Liver (tissue), 9 donors: ENCODE data around the gene TRAPPC5. TPM values are rescaled to one million over a fixed set of nuclear protein-coding genes. Genes with fewer than 3 reads are reported as not detected.

Source experiments
- DNase-seq: peaks from one replicate; pipeline ENCODE4 v3.0.0-alpha.2; 2017; ENCODE audit warnings: low spot score
- H3K27ac ChIP-seq, 2 donors: one replicate each; pipeline ENCODE4 v1.7.0; 2013; ENCODE audit warnings: inconsistent platforms in 2 of 2, low read length in 2 of 2, control low read depth in 1 of 2, low read depth in 1 of 2, mild to moderate bottlenecking in 1 of 2
- H3K27me3 ChIP-seq, 4 donors: one replicate each; pipeline versions ENCODE4 v1.6.1 to v1.7.0; 2013; ENCODE audit warnings: low read length in 3 of 4, inconsistent platforms in 1 of 4, mild to moderate bottlenecking in 1 of 4, moderate library complexity in 1 of 4; ENCODE audit not compliant: control insufficient read depth in 4 of 4, insufficient read depth in 4 of 4
- H3K36me3 ChIP-seq, 4 donors: one replicate each; pipeline versions ENCODE4 v1.6.1 to v1.7.0; 2013; ENCODE audit warnings: low read length in 3 of 4, mild to moderate bottlenecking in 3 of 4, low read depth in 1 of 4, moderate library complexity in 1 of 4; ENCODE audit not compliant: control insufficient read depth in 4 of 4, insufficient read depth in 3 of 4
- H3K4me1 ChIP-seq, 4 donors: one replicate each; pipeline versions ENCODE4 v1.6.1 to v1.7.0; 2013; ENCODE audit warnings: low read length in 3 of 4, mild to moderate bottlenecking in 3 of 4, moderate library complexity in 1 of 4; ENCODE audit not compliant: control insufficient read depth in 4 of 4, insufficient read depth in 4 of 4
- H3K4me3 ChIP-seq, 3 donors: one replicate each; pipeline versions ENCODE4 v1.6.1 to v1.7.0; 2013; ENCODE audit warnings: low read length in 3 of 3, control low read depth in 1 of 3, low read depth in 1 of 3, mild to moderate bottlenecking in 1 of 3
- H3K9ac ChIP-seq, 2 donors: one replicate each; pipeline ENCODE4 v1.7.0; 2013; ENCODE audit warnings: low read length in 2 of 2, mild to moderate bottlenecking in 2 of 2, moderate library complexity in 2 of 2, control low read depth in 1 of 2, low read depth in 1 of 2
- H3K9me3 ChIP-seq, 4 donors: one replicate each; pipeline versions ENCODE4 v1.6.1 to v1.7.0; 2013; ENCODE audit warnings: low read length in 3 of 4; ENCODE audit not compliant: control insufficient read depth in 4 of 4
- ATF3 ChIP-seq: IDR thresholded peaks from 2 replicates; pipeline ENCODE4 v1.6.1; 2016; ENCODE audit warnings: antibody characterized with exemption
- CTCF ChIP-seq: fragments of 150-350 bp; IDR thresholded peaks from 2 replicates; pipeline ENCODE4 v1.5.1; 2017; ENCODE audit warnings: improper control_type of control experiment, low read depth, low read length; ENCODE audit not compliant: missing input control
- EGR1 ChIP-seq, 2 donors: IDR thresholded peaks; 2 replicates each; pipeline ENCODE4 v1.6.1; 2016 to 2018; ENCODE audit warnings: antibody characterized with exemption in 2 of 2, low read depth in 2 of 2
- FOXA1 ChIP-seq: IDR thresholded peaks from 2 replicates; pipeline ENCODE4 v1.6.1; 2016; ENCODE audit warnings: antibody characterized with exemption
- FOXA2 ChIP-seq: IDR thresholded peaks from 2 replicates; pipeline ENCODE4 v1.6.1; 2016; ENCODE audit warnings: antibody characterized with exemption
- HNF4A ChIP-seq, 2 donors: conservative IDR thresholded peaks; 2 replicates each; pipeline ENCODE4 v1.6.1; 2016; ENCODE audit warnings: antibody characterized with exemption in 2 of 2, mild to moderate bottlenecking in 2 of 2
- HNF4G ChIP-seq: IDR thresholded peaks from 2 replicates; pipeline ENCODE4 v1.6.1; 2016; ENCODE audit warnings: antibody characterized with exemption
- RAD21 ChIP-seq, 2 donors: IDR thresholded peaks; 2 replicates each; pipeline ENCODE4 v1.6.1; 2016; ENCODE audit warnings: antibody characterized with exemption in 2 of 2, mild to moderate bottlenecking in 2 of 2
- RXRA ChIP-seq, 2 donors: IDR thresholded peaks; 2 replicates each; pipeline ENCODE4 v1.6.1; 2017 to 2018; ENCODE audit warnings: antibody characterized with exemption in 2 of 2, mild to moderate bottlenecking in 1 of 2
- SP1 ChIP-seq: IDR thresholded peaks from 2 replicates; pipeline ENCODE4 v1.6.1; 2018; ENCODE audit warnings: antibody characterized with exemption, mild to moderate bottlenecking
- TAF1 ChIP-seq: conservative IDR thresholded peaks from 2 replicates; pipeline ENCODE4 v1.6.1; 2016; ENCODE audit warnings: antibody characterized with exemption, mild to moderate bottlenecking
- YY1 ChIP-seq: IDR thresholded peaks from 2 replicates; pipeline ENCODE4 v1.6.1; 2016; ENCODE audit warnings: antibody characterized with exemption, mild to moderate bottlenecking
- WGBS: extraction: QIAGEN DNeasy Blood & Tissue Kit; methylation state at CpG from one replicate; pipeline ENCODE4 v1.1.7; 2013; 5-methylcytosine and 5-hydroxymethylcytosine counted together
- polyA plus RNA-seq, 2 donors: library from polyadenylated mRNA; stranded (reverse) in 1 of 2; unstranded in 1 of 2; fragments of 200-250 nt in 1 of 2; fragments of >200 nt in 1 of 2; fragmentation: Nextera tagmentation in 1 of 2; extraction: Ambion mirVana in 1 of 2; gene quantifications; one replicate each; pipeline versions ENCODE4 v1.2.1 to v1.2.3, GENCODE V29; 2013 to 2015
- total RNA-seq, 2 donors: library from RNA; depleted of rRNA; stranded (reverse); fragments of >200 nt; gene quantifications; one replicate each; pipeline ENCODE4 v1.2.3, GENCODE V29; 2014
- TF ChIP-seq, protein P1 (sequence below): IDR thresholded peaks from 2 replicates; pipeline ENCODE4 v1.6.1; 2016; ENCODE audit warnings: antibody characterized with exemption
- TF ChIP-seq, protein P2 (sequence below): IDR thresholded peaks from 2 replicates; pipeline ENCODE4 v1.6.1; 2016; ENCODE audit warnings: antibody characterized with exemption
- TF ChIP-seq, protein P3 (sequence below): IDR thresholded peaks from 2 replicates; pipeline ENCODE4 v1.6.1; 2016; ENCODE audit warnings: antibody characterized with exemption, mild to moderate bottlenecking
- donor health status: healthy.
- donor health status: healthy.
- donor health status: healthy.
- donor health status: healthy.
- donor health status: healthy.

Gene TRAPPC5
- total and polyA plus RNA-seq, 4 donors, result 22.5 to 130 (median 55.2) TPM

DNA sequence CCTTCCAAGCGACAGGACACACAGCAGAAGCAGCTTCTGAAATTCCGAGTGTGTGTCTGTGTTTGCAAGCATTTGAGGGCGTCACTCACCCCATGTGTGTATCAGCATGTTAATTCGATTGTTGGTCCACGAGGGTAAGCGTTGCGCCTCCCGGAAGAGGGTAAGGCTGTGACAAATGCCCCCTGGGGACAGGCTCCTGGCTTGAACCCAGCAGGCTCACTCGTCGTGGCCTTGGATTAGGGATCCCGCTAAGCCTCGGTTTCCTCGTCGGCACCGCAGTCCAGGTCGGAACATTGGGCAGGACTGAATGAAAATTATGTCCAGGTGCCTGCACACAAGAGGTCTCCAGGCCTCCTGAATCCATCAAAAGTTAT is 44.3 kb upstream of the TRAPPC5 start:
- peak overlapping the region in 1 of 2 donors; percentile 62 for H3K27ac ChIP-seq
- 75% methylated on average over 16 of the region's 16 CpGs for WGBS
- H3K9ac ChIP-seq, result peak overlapping the region in 1 of 2 donors; percentile 25
- H3K4me3 ChIP-seq, result peak overlapping the region in 2 of 3 donors; percentile 77 to 79
- no peaks in the 10 kb centered on the region for H3K27me3 ChIP-seq
- TF ChIP-seq, protein P1, sequence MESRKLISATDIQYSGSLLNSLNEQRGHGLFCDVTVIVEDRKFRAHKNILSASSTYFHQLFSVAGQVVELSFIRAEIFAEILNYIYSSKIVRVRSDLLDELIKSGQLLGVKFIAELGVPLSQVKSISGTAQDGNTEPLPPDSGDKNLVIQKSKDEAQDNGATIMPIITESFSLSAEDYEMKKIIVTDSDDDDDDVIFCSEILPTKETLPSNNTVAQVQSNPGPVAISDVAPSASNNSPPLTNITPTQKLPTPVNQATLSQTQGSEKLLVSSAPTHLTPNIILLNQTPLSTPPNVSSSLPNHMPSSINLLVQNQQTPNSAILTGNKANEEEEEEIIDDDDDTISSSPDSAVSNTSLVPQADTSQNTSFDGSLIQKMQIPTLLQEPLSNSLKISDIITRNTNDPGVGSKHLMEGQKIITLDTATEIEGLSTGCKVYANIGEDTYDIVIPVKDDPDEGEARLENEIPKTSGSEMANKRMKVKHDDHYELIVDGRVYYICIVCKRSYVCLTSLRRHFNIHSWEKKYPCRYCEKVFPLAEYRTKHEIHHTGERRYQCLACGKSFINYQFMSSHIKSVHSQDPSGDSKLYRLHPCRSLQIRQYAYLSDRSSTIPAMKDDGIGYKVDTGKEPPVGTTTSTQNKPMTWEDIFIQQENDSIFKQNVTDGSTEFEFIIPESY, result no peak
- TF ChIP-seq ATF3, result no peak
- TF ChIP-seq, protein P2, sequence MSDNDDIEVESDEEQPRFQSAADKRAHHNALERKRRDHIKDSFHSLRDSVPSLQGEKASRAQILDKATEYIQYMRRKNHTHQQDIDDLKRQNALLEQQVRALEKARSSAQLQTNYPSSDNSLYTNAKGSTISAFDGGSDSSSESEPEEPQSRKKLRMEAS, result no peak
- TF ChIP-seq HNF4G, result no peak
- TF ChIP-seq SP1, result no peak
- no peak for TF ChIP-seq RAD21 (IDR thresholded peaks at IDR 0.05)
- TF ChIP-seq FOXA1, result no peak
- TF ChIP-seq, protein P3, sequence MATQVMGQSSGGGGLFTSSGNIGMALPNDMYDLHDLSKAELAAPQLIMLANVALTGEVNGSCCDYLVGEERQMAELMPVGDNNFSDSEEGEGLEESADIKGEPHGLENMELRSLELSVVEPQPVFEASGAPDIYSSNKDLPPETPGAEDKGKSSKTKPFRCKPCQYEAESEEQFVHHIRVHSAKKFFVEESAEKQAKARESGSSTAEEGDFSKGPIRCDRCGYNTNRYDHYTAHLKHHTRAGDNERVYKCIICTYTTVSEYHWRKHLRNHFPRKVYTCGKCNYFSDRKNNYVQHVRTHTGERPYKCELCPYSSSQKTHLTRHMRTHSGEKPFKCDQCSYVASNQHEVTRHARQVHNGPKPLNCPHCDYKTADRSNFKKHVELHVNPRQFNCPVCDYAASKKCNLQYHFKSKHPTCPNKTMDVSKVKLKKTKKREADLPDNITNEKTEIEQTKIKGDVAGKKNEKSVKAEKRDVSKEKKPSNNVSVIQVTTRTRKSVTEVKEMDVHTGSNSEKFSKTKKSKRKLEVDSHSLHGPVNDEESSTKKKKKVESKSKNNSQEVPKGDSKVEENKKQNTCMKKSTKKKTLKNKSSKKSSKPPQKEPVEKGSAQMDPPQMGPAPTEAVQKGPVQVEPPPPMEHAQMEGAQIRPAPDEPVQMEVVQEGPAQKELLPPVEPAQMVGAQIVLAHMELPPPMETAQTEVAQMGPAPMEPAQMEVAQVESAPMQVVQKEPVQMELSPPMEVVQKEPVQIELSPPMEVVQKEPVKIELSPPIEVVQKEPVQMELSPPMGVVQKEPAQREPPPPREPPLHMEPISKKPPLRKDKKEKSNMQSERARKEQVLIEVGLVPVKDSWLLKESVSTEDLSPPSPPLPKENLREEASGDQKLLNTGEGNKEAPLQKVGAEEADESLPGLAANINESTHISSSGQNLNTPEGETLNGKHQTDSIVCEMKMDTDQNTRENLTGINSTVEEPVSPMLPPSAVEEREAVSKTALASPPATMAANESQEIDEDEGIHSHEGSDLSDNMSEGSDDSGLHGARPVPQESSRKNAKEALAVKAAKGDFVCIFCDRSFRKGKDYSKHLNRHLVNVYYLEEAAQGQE, result no peak
- TF ChIP-seq YY1, result no peak
- TF ChIP-seq RXRA (IDR thresholded peaks at IDR 0.05), result no peak
- no peak for TF ChIP-seq TAF1
- no peak for TF ChIP-seq CTCF
- H3K36me3 ChIP-seq, result peaks cover 0 to 6% (median 0%) of the 10 kb centered on the region in 4 donors
- DNase-seq, result no peak
- peaks cover 1 to 25% (median 15%) of the 10 kb centered on the region in 4 donors for H3K4me1 ChIP-seq
- H3K9me3 ChIP-seq, result no peaks in the 10 kb centered on the region

GRCh38 chr19:7636691-7637373 is 43.8 kb upstream of the TRAPPC5 start, which contains the start of gene STXBP2:
Gene STXBP2, plus strand, starts transcription at chr19:7637110. Its CDS starts 40 bp downstream, at chr19:7637150.
- peak; percentile 91 for DNase-seq
- Histone ChIP-seq H3K9me3 (no peaks in the 10 kb centered on the region), H3K27ac (peak within 1 kb of the TSS; percentile 48 to 62), H3K4me3 (peak within 1 kb of the TSS; percentile 49 to 79 (median 77)), H3K36me3 (peaks cover 0 to 3% (median 0%) of the 10 kb centered on the region in 4 donors), H3K4me1 (peaks cover 1 to 25% (median 15%) of the 10 kb centered on the region in 4 donors), H3K9ac (peak within 1 kb of the TSS; percentile 60 to 78), H3K27me3 (no peaks in the 10 kb centered on the region)
- TF ChIP-seq FOXA2 (no peak), CTCF (peak; percentile 23), FOXA1 (no peak), HNF4A (conservative IDR thresholded peaks at IDR 0.05) (no peak), EGR1 (IDR thresholded peaks at IDR 0.05; ENCODE audit: low read depth in 2 of 2) (no peak), RXRA (IDR thresholded peaks at IDR 0.05) (no peak)
- WGBS, result 8% methylated on average over 61 of the region's 61 CpGs
